Transverse colon (tissue), 4 donors: ENCODE measurements around the gene HMGN1. TPM values are rescaled to one million over a fixed set of nuclear protein-coding genes. Genes with fewer than 3 reads are reported as not detected.
A peak's percentile ranks its signal among the peaks of the same experiment; 100 is the strongest.

Source experiments
- DNase-seq: peaks from one replicate; pipeline ENCODE4 v3.0.0-alpha.2; 2019
- H3K27ac ChIP-seq, 4 donors: fragments of 200-600 bp; sonication (generic); 2 replicates each; pipeline ENCODE4 v1.5.1; 2016 to 2018; ENCODE audit warnings: inconsistent platforms in 4 of 4
- H3K27me3 ChIP-seq: fragments of 200-600 bp; sonication (generic); 2 replicates; pipeline ENCODE4 v1.5.1; 2017; ENCODE audit warnings: inconsistent platforms
- H3K36me3 ChIP-seq, 4 donors: fragments of 200-600 bp; sonication (generic); 2 replicates each; pipeline ENCODE4 v1.5.1; 2017 to 2019; ENCODE audit warnings: inconsistent platforms in 4 of 4
- H3K4me1 ChIP-seq, 4 donors: fragments of 200-600 bp; sonication (generic); 2 replicates each; pipeline ENCODE4 v1.5.1; 2017 to 2020; ENCODE audit warnings: inconsistent platforms in 4 of 4
- H3K4me3 ChIP-seq, 4 donors: fragments of 200-600 bp; sonication (generic); 1 replicate in 1 of 4; 2 replicates in 3 of 4; pipeline versions ENCODE4 v1.5.1 to v1.6.1; 2017 to 2019; ENCODE audit warnings: inconsistent platforms in 4 of 4
- H3K9me3 ChIP-seq, 2 donors: fragments of 200-600 bp; sonication (generic); 2 replicates each; pipeline ENCODE4 v1.5.1; 2017 to 2019; ENCODE audit warnings: inconsistent platforms in 2 of 2
- CTCF ChIP-seq, 5 experiments: fragments of 200-600 bp in 3 of 5; fragments of 450-650 bp in 2 of 5; sonication (generic) in 3 of 5; IDR thresholded peaks; 1 replicate in 2 of 5; 2 replicates in 3 of 5; pipeline ENCODE4 v1.5.1; 2016 to 2017; ENCODE audit warnings: antibody characterized with exemption in 5 of 5, inconsistent platforms in 3 of 5, mild to moderate bottlenecking in 2 of 5, moderate library complexity in 1 of 5
- EP300 ChIP-seq: sonication (generic); formaldehyde crosslinking; IDR thresholded peaks from one replicate; pipeline ENCODE4 v1.6.1; 2017; ENCODE audit warnings: antibody characterized with exemption, low read depth
- POLR2A ChIP-seq: fragments of 450-650 bp; IDR thresholded peaks from one replicate; pipeline ENCODE4 v1.6.1; 2016; ENCODE audit warnings: antibody characterized with exemption, mild to moderate bottlenecking, moderate library complexity
- POLR2AphosphoS5 ChIP-seq, 3 donors: sonication (generic); formaldehyde crosslinking; IDR thresholded peaks; one replicate each; pipeline ENCODE4 v1.6.1; 2016; ENCODE audit warnings: antibody characterized with exemption in 3 of 3
- WGBS, 2 donors: methylation state at CpG; one replicate each; pipeline ENCODE4 v1.1.5; 2018; ENCODE audit warnings: low coverage in 1 of 2; 5-methylcytosine and 5-hydroxymethylcytosine counted together
- in situ Hi-C, 4 donors: fragments of 200-750 bp; cut with MboI; loops; one replicate each; pipeline versions ENCODE4 v1.15.0 to v1.15.1; 2017; ENCODE audit warnings: low sequenced_read_pairs in 3 of 4, low pct_ligation_motif_present in 1 of 4, low pct_unique_long_range_greater_than_20kb in 1 of 4
- intact Hi-C: fragments of 100-400 bp; cut with DNase I; formaldehyde crosslinking; loops from one replicate; pipeline ENCODE4 v1.15.1; 2023; ENCODE audit warnings: low total_unique reads
- total RNA-seq, 4 donors: library from RNA; depleted of rRNA; stranded (reverse); fragments of >200 nt; gene quantifications; one replicate each; pipeline ENCODE4 v1.1.0, GENCODE V29; 2016

Gene HMGN1
- total RNA-seq, 4 donors from 2014 or later = 51.1 to 277 (median 99.7) TPM

GRCh38 chr21:39321424-39321823 is 27.5 kb downstream of the HMGN1 start:
- intact Hi-C loops (no loop called here), in situ Hi-C loops (no loop called here)
- TF ChIP-seq CTCF (IDR thresholded peaks at IDR 0.05) (no peak), EP300 (no peak), POLR2AphosphoS5 (IDR thresholded peaks at IDR 0.05) (no peak), POLR2A (no peak)
- H3K4me3 ChIP-seq = no peak overlapping the region
- no peaks in the 10 kb centered on the region for H3K36me3 ChIP-seq
- H3K27ac ChIP-seq = no peak overlapping the region
- peaks cover 0 to 4% (median 0%) of the 10 kb centered on the region in 4 donors for H3K4me1 ChIP-seq
- H3K27me3 ChIP-seq = no peaks in the 10 kb centered on the region
- H3K9me3 ChIP-seq = no peaks in the 10 kb centered on the region
- WGBS, 2 donors = 84 to 100% methylated on average over 1 to 6 of the region's 6 CpGs
- DNase-seq = no peak

GRCh38 chr21:39319814-39320332 is 29.0 kb downstream of the HMGN1 start:
- in situ Hi-C loops = loop anchor here in 1 of 4 donors (10.0 kb wide), 1 partner anchor 65 kb away; a partner anchor contains a TSS

GRCh38 chr21:39319251-39319756 is 29.6 kb downstream of the HMGN1 start:
- WGBS, 2 donors = 65 to 69% methylated on average over 6 of the region's 6 CpGs
- TF ChIP-seq POLR2A (no peak), EP300 (no peak), CTCF (IDR thresholded peaks at IDR 0.05) (no peak), POLR2AphosphoS5 (IDR thresholded peaks at IDR 0.05) (peak in 1 of 3 donors; percentile 35)
- H3K27ac ChIP-seq = peak overlapping the region in 3 of 4 donors; percentile 15 to 57 (median 25)
- no peak overlapping the region for H3K4me3 ChIP-seq
- peaks cover 0 to 12% (median 6%) of the 10 kb centered on the region in 4 donors for H3K4me1 ChIP-seq
- intact Hi-C loops = no loop called here
- in situ Hi-C loops = loop anchor here in 1 of 4 donors (10.0 kb wide), 1 partner anchor 65 kb away; a partner anchor contains a TSS
- H3K36me3 ChIP-seq = no peaks in the 10 kb centered on the region
- no peaks in the 10 kb centered on the region for H3K27me3 ChIP-seq
- DNase-seq = no peak
- H3K9me3 ChIP-seq = no peaks in the 10 kb centered on the region

More at GRCh38 chr21:39319814-39320332, 29.0 kb downstream of the HMGN1 start:
- intact Hi-C loops = no loop called here
- WGBS, 2 donors = 73 to 90% methylated on average over 3 of the region's 3 CpGs
- no peak overlapping the region for H3K4me3 ChIP-seq
- no peak for TF ChIP-seq CTCF (IDR thresholded peaks at IDR 0.05)
- TF ChIP-seq EP300 = no peak
- TF ChIP-seq POLR2AphosphoS5 (IDR thresholded peaks at IDR 0.05) = no peak
- TF ChIP-seq POLR2A = no peak
- peaks cover 0 to 6% (median under 1%) of the 10 kb centered on the region in 4 donors for H3K4me1 ChIP-seq
- H3K36me3 ChIP-seq = no peaks in the 10 kb centered on the region
- no peaks in the 10 kb centered on the region for H3K27me3 ChIP-seq
- no peak for DNase-seq
- no peaks in the 10 kb centered on the region for H3K9me3 ChIP-seq
- H3K27ac ChIP-seq = peak overlapping the region in 3 of 4 donors; percentile 5 to 57 (median 25)

- no peak for DNase-seq
- in situ Hi-C loops (loop anchor here in 1 of 4 donors (10.0 kb wide), 1 partner anchor 66 kb away; a partner anchor contains a TSS), intact Hi-C loops (no loop called here)
- no peak for TF ChIP-seq POLR2A
- no peak for TF ChIP-seq CTCF (IDR thresholded peaks at IDR 0.05)
- TF ChIP-seq POLR2AphosphoS5 (IDR thresholded peaks at IDR 0.05) = no peak
- 77 to 78% methylated on average over 7 to 8 of the region's 8 CpGs for WGBS, 2 donors
- Histone ChIP-seq H3K4me1 (peaks cover 0 to 12% (median 6%) of the 10 kb centered on the region in 4 donors), H3K27ac (peak overlapping the region in 3 of 4 donors; percentile 15 to 57 (median 25)), H3K36me3 (no peaks in the 10 kb centered on the region), H3K9me3 (no peaks in the 10 kb centered on the region), H3K4me3 (no peak overlapping the region), H3K27me3 (no peaks in the 10 kb centered on the region)
Measured at GRCh38 chr21:39318091-39318959, 30.6 kb downstream of the HMGN1 start.
